Stimulated activated CD4-positive, alpha-beta T cell treated with anti-CD3 and anti-CD28 coated beads, Interleukin-12 subunit alpha, Interleukin-12 subunit beta, amount 100 ng/mL, for 24 hours (primary cell): Measurements from ENCODE around the gene CYP24A1.

ENCODE experiments used
- DNase-seq, 2 experiments: peaks; one replicate each; pipeline ENCODE4 v3.0.0-alpha.2; 2020; ENCODE audit warnings: low read depth in 2 of 2

CYP24A1 gene

GRCh38 chr20:54174457-54175175 is 830 bp upstream of the CYP24A1 start:
- no peak for DNase-seq

GRCh38 chr20:54172856-54173652 is 732 bp downstream of the CYP24A1 start:
- no peak for DNase-seq

- DNase-seq = no peak
Measured at GRCh38 chr20:54172532-54172855, 1.3 kb downstream of the CYP24A1 start.

GRCh38 chr20:54170963-54171362 is 2.8 kb downstream of the CYP24A1 start:
- DNase-seq = no peak

GRCh38 chr20:54170026-54170471 is 3.7 kb downstream of the CYP24A1 start:
- no peak for DNase-seq

- DNase-seq = no peak
Measured at GRCh38 chr20:54168961-54169862, 4.6 kb downstream of the CYP24A1 start.

GRCh38 chr20:54167909-54168872 is 5.6 kb downstream of the CYP24A1 start:
- no peak for DNase-seq

- DNase-seq = no peak
Measured at GRCh38 chr20:54166987-54167662, 6.7 kb downstream of the CYP24A1 start.

- DNase-seq = no peak
Measured at GRCh38 chr20:54165803-54166202, 8.0 kb downstream of the CYP24A1 start.

- no peak for DNase-seq
Measured at GRCh38 chr20:54165014-54165413, 8.8 kb downstream of the CYP24A1 start.

GRCh38 chr20:54163402-54163801 is 10.4 kb downstream of the CYP24A1 start:
- DNase-seq = no peak

- DNase-seq = no peak
Measured at GRCh38 chr20:54162378-54163009, 11.3 kb downstream of the CYP24A1 start.

- DNase-seq = no peak
Measured at GRCh38 chr20:54161821-54162149, 12.0 kb downstream of the CYP24A1 start.

- DNase-seq = no peak
Measured at GRCh38 chr20:54161008-54161820, 12.6 kb downstream of the CYP24A1 start.

GRCh38 chr20:54160065-54161007 is 13.4 kb downstream of the CYP24A1 start:
- no peak for DNase-seq

- DNase-seq = no peak
Measured at GRCh38 chr20:54158856-54159418, 14.8 kb downstream of the CYP24A1 start.

GRCh38 chr20:54158226-54158625 is 15.6 kb downstream of the CYP24A1 start:
- DNase-seq = no peak
